Fibroblast of skin of left quadriceps (primary cell): ENCODE measurements around the gene ATE1.
"Not testable (repeated sequence)": the region's sequence is repeated elsewhere in the genome, so short reads cannot be mapped to it uniquely, and the experiment has no call there.

Experiments
- DNase-seq, 2 experiments: peaks; one replicate each; pipeline ENCODE4 v3.0.0-alpha.2; 2013; ENCODE audit warnings: low read depth in 2 of 2

ATE1 gene

DNA sequence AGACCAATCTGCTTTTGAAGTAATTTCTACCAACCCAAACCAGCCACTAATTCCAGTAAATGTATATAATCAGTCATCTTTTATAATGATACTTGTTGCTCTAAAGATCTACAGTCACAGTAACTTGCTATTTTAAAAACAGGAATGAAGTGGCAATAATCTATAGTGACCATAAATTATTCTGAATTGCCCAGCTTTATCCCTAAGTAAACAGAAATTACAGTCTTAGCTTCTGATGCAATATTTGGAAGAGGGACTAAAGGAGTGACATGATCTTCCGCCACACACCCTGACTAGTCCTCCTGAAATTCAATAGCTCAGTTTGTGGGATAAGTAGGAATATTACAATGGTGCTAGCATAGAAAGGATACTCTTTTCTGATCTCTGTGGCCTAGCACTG is 96.1 kb downstream of the ATE1 start:
- no peak for DNase-seq

DNA sequence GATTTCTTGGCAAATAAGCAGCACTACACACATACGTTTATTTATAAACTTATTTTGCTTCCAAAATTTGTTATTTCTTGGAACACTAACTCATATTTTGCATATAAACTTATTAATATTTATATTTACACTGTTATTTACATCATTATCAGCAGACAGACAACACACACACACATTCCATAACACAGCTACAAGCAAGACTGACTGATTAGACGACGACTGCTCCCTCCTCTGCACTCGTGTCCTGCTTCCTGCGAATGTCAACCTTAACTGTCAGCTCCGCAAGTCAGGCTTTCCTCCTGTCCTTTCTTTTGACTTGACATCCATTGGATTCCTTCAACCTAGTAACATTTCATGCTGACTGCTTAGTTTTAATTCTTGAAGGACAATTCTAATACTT is 96.6 kb downstream of the ATE1 start:
- no peak for DNase-seq

DNA sequence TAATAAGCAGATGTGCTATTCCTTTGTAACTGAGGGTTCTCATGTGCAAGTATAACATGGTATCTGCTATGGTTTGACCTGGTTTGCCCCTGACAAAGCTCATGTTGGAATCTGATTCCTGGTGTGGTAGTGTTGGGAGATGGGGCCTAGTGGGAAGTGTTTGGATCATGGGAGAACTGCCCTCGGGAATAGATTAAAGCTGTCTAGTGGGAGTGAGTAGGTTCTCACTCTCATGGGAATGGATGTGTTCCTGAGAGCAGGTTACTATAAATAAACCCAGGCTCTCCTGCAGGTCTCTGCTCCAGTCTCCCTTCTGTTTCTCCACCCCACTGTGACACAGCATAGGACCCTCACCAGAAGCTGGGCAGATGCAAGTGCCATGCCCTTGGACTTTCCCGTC is 97.7 kb downstream of the ATE1 start:
- no peak for DNase-seq

DNA sequence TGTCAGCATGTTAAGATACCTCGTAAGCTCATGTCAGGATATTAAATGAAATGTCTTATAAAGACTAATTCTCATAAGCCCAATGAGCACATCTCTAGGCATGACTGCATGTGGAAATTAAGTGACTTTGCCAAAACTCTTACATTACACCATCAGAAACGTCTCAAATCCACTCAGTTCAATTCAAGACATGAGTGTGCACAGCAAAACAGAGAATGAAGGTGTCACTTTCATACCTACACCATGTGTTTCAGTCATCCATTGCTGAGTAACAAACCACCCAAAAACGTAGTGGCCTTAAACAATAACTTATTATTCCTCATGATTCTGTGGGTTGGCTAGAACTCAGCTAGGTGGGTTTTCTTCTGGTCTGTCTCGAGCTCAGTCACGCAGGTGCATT is 99.8 kb downstream of the ATE1 start:
- DNase-seq = no peak

DNA sequence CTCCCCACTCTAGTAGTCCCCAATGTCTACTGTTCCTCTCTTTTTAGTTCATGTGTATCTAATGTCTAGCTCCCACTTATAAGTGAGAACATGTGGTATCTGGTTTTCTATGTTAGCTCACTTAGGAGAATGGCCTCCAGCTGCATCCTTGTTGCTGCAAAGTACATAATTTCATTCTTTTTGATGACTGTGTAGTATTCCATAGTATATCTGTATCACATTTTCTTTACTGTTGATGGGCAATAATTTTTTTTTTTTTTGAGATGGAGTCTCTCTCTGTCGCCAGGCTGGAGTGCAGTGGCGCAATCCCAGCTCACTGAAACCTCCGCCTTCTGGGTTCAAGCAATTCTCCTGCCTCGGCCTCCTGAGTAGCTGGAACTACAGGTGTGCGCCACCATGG is 101.1 kb downstream of the ATE1 start:
- not testable (repeated sequence) for DNase-seq

DNA sequence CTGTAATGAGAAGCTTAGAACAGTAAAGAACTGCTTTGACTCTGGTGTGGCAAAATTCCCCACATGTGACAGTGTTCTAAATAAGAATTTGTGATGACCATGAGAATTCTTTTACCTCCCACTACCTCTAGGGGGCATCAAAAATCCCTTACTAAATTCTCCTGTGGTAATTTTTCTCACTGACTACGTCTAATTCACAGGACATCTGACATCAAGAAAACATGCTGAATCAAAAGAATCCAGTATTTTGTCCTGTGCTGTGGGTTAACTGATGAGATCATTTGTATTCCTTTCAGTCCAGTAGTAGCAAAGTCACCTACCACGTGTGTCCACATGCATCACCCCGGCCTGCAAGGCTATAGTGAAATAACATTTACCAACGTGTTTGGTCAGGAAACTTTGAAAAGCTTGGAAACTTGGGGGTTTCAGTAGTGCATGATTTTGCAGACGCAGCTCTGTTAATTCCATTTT is 103.8 kb downstream of the ATE1 start:
- DNase-seq = no peak

DNA sequence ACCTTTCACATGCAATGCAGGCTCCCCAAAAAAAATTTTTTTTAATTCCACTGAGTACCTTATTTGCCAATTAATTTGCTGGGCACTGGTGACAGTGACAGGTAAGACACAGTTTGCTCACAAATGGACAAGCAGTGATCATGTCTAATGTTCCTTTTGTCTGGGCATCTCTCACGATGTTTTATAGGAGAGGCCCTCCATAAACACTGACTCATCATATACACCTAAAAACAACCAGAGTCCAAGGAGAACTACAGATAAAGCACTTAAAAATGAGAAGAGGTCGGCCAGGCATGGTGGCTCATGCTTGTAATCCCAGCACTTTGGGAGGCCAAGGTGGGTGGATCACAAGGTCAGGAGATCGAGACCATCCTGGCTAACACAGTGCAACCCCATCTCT is 105.1 kb downstream of the ATE1 start:
- no peak for DNase-seq

DNA sequence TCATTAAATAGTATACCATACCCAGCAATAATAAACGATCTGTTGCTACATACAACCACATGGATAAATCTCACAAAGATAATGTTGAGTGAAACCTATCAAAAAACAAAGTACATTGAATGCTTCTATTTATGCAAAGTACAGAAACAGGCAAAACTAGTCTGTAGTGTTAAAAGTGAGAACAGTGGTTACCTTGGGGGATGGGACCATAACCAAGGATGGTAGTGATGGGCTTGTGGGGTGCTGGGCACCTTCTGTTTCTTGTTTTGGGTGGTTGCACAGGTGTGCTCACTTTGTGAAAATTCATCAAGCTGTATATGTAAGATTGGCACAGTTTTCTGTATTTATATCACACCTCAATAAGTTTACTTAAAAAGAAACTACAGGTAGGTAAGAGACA is 105.7 kb downstream of the ATE1 start:
- no peak for DNase-seq

DNA sequence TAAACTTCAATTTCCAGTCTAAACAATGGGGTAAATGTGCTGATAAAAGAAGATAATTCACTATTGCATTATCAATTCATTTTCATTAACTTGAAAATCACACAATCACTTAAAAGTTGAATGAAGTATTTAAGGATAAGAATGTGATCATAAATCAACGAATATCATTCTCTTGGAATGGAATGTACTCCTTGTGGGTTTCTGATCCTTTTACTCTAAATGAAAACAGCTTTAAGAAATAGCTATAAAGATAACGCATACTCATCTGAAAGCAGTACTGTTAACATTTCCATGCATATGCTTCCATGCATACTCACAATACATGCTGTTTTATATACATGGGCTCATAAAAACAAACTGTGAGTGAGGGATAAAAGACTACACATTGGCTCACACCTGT is 108.8 kb downstream of the ATE1 start:
- DNase-seq = peak; percentile 56 to 63

DNA sequence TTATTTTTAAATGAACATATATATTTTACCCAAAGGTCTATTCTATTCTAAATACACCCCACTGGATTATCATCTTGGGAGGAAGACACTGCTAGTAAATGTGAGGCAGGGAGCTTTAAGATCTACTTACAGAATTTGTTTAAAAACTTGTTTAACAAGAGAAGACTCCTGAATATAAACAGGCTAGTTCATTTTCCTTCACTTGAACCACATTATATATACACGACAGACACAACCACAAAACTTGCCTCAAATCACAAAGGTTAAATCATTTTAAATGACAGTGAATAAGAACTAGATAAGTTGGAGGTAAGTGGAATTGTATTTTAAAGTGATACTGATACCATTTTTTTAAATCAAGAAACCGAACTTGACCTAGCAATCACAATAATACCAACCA is 109.2 kb downstream of the ATE1 start:
- DNase-seq = no peak

DNA sequence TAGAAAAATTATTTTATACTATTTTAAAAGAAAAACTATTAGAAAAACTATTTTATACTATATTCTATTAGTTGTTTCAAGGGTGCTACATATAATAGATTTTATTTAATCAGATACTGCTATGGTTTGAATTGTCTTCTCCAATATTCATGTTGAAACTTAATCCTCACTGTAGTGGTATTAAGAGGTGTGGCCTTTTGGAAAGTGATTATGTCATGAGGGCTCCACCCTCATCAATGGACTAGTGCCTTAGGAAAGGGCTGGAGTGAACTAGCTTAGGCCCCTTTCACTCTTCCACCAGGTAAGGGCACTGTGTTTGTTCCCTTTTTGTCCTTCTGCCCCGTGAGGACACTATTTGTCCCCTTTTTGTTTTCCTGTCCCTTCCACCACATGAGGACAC is 111.6 kb downstream of the ATE1 start:
- no peak for DNase-seq

DNA sequence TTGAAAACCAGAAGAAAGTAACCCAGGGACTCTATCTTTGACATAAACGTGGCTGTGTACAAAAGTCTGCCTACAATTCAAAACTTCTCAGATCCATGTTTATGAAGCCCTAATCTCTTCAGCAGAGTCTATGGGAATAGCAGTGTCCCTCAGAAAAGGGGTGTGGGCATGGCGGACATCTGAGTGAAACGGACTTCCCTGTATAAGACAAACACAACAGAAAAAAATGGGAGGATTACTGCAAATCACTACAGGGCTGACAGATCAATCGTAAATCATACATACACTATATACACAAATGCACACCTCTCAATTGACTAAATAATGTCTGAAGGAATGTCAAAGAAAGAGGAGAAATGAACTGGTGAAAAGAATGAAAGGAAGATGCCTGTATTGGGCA is 114.0 kb downstream of the ATE1 start:
- no peak for DNase-seq

DNA sequence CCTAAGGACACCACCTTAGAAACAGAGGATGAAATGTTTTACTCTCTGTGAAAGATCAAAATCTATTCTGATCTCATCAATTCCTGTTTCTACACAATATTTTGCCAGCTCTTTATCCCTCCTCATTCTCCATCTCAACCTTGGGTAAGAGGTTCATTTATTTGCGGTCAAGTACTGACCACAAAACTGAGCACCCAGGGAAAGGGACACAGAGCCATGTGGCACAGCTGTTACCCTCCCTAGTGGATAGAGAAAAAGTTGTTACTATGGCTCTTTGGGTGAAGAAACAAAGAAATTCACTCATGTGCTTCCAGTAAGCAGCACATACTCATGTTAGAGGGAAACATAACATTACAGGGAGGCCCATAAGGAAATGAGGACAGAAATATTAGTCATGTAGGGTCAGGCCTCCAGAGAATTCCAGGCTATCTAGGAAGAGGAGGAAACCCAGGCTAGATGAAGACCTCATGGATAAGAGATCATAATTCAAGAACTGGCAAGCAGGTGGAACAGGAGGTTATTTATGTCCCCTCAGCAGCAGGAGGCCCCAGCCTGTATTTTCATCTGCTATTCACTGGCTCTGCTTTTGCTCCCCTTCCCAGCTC is 114.5 kb downstream of the ATE1 start:
- no peak for DNase-seq

DNA sequence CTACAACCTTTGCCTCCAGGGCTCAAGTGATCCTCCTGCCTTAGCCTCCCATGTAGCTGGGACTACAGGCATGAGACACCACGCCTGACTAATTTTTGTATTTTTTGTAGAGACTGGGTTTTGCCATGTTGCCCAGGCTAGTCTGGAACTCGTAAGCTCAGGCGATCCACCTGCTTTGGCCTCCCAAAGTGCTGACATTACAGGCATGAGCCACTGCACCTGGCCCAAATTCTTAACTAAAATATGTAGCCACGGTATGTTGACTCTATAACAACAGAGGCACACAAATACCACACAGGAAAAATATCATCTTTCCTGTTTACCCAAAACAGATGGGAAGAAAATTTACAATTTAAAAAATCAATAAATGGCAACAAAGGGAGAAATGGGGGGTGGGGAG is 115.8 kb downstream of the ATE1 start:
- DNase-seq = no peak

DNA sequence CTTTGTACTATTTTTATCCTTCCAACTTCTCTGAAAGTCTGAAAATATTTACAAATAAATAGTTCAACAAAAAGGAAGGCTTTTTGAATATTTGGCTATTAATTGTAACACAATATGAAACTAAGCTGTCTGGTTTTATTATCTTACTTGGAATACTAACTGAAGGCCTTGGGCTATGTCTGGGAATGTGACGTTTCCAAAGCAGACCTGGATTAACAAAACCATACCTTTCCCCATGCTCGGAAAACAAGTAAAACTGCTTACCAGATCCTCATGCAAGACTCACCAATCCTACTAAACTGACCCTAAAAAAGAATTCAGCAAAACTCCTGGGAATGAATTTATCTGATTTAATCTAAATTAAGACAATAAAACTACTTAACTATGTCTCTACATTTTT is 116.4 kb downstream of the ATE1 start:
- no peak for DNase-seq

DNA sequence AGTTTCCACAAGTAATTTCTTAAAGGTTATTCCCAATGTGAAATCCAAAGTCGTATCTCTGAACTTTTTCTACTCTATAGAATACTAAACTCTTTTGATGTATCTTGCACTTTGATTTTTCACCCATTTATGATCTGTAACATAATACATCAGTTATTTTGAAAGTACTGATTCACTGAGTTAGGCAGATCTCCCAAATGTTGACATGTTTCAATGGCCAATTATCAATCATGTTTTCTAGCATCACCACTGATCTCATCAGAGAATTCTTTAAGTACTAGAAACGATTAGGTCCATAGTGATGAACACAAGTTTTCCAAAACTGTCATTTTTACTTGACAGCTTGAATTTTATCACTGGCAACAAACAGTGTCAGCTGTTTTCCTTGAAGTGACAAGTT is 119.0 kb downstream of the ATE1 start:
- no peak for DNase-seq

DNA sequence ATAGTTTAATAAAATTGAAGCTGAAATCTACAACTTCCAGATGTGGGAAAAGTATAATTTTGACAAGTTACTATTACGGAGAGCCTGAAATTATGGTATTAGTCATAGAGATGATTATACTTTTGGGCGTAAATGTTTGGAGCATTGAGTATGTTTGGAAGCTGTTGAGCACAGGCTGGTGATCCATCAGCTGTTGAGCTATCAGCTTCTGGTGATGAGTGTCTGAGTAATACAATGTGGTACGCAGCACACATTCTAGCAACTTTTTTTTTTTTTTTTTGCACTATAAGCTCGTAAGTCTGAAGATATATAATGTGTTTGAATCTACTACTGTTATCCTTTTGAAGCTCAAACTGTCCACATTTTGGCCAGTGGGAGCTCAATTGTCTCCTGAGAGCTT is 123.4 kb downstream of the ATE1 start:
- peak; percentile 86 to 87 for DNase-seq

DNA sequence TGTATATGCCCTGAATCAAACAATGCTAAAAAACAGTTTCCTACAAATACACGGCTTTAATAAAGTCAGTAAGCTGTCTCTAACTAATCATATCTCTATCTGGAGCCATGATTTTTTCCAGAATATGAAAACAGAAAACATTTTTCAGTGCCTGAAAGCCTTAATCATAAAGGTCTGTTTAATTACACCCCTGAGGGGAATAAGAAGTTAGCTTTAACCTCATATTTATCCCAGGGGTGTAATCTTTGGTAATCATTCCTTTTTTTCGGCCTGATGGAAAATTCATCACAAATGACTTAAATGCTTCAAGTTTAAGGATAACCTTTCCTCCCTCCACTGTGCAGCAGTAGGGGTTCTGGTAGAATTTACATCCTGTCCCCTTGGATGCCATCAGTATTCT is 124.2 kb downstream of the ATE1 start:
- DNase-seq = no peak

DNA sequence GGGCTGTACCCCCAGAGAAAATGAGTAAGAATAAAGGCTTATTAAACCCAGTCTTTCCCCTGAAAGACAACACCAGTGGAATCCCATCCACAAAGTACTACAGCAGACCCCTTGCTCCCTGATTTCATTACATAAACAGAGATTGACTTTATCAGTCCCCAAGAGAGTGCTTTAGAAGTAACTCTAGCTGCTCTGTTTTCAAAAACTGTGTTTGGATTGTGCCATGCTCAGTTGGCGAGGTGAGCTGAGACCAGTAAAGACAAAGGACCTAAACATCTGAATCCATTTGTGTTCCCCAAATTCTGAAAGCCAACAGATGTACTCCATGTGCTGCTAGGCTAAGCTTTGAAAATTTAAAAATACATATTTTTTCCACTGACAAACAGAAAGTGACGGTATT is 127.0 kb downstream of the ATE1 start:
- DNase-seq = no peak

DNA sequence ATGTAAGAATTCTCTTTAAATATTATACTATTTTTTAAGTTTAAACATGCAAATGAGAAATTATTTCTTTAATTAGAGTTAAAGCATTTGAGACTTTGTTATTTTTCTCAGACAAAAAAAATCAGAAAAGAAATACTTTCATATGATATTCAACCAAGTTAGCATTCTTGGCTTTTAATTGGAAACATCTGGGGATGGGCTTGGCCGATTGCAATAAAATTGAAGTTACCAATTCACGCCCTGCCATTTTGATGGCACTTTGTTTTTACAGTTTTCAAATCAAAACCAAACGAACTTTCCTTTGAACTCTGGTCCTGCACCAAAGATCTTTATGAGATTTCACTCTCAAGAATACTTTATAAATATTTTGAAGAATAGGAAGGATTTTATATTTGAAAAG is 127.7 kb downstream of the ATE1 start:
- DNase-seq = no peak

DNA sequence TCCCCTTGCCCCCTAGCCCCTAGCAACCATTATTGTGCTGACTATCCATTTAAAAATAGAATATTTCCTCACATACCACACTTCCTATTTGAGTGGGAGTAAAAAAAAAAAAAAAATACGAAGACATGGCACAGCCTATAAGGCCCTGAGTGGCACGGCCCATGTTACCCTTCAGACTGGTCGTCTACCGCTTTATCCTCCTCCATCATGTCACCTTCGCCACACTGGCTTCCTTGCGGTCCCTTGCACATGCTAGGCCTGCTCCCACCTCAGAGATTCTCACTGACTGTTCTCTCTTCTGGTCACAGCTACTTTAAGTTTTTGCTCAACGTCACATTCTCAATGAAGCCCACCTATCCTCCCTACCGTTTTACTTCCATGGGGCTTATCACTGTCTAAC is 130.3 kb downstream of the ATE1 start:
- no peak for DNase-seq

DNA sequence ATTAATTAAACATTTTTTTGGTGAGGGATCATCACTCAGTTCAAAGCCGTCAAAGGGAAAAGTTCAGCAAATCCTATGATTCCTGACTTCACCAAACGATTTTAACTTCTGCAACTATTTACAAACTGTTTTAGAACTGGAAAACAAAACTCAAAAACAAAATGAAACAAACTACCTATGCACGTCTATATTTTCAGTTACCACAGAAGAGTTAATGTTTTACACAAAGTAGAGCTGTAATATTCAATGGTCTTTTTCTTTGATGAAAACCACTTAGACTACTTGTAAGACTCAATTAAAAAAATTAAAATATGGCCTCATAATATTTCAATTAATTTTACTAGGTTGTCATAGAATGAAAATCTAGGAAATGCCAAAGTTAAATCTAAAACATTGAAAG is 131.5 kb downstream of the ATE1 start:
- no peak for DNase-seq

DNA sequence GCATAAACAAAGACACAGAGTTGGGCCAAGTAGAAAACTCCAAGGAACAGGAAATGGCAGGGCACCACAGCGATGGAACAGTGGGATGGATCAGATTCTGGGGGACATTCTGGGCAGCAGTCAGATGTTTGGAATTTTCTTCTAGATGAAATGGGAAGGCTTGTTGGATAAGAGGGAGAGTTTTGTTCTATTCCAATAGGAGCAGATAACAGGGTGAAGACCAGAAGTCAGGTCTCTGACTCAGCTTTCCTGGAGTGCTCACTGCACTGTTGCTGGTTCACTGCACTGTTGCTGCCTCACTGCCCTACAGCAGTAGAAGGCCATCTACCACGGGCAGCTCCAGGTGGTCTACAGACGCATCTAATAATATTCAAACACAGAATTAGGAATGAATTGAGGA is 135.6 kb downstream of the ATE1 start:
- no peak for DNase-seq

DNA sequence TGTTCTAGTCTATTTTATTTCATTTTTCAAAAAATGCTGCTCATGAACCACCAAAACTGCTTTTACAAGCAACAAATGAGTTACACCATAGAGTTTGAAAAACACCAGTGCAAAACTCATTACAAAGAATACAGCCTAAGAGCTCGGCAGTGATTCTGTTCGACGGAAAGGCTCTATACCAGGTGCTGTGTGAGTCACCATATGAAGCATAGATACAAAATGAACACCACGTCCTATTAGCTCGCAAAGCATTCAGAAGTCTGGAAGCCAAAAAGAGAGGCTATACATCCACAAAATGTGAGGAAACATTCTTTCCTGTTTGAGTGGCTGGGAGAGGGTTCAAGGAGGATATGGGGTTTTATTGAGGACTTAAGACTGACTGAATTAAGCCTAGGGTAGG is 136.1 kb downstream of the ATE1 start:
- DNase-seq = no peak

DNA sequence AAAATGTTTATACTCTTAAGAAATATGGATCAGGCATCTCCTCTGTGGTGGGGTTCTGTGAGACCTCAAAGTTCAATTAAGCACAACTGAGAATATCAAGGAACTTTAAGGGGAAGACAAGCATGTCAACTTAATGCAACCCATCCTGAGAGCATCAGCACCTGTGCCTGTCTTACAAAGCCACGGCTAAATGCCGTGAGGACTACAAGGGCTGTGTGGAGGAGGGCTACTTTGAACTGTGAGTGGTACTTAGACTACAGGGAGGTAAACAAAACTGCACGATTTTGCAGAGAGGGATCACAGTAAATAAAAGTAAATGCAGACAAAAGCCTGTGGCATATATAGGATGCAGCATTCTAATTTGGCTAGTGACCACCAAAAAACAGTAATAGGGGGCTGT is 139.1 kb downstream of the ATE1 start:
- no peak for DNase-seq
